H9 (cell line): Measurements from ENCODE around the gene TNFSF18. TPM values are rescaled to one million over a fixed set of nuclear protein-coding genes. Genes with fewer than 3 reads are reported as not detected.

Experiments
- DNase-seq: peaks from one replicate; pipeline ENCODE4 v3.0.0-alpha.2; 2017
- H2AFZ ChIP-seq: one replicate; pipeline ENCODE4 v1.6.1; 2013; ENCODE audit warnings: mild to moderate bottlenecking, low read length, control low read depth, moderate library complexity
- H2AK5ac ChIP-seq: 2 replicates; pipeline ENCODE4 v1.6.1; 2013; ENCODE audit warnings: low read length, control low read depth, mixed read lengths; ENCODE audit not compliant: insufficient read length
- H2BK120ac ChIP-seq: one replicate; pipeline ENCODE4 v1.6.1; 2013; ENCODE audit warnings: low read depth, mild to moderate bottlenecking, low read length, control low read depth, inconsistent platforms; ENCODE audit not compliant: poor library complexity, severe bottlenecking
- H2BK12ac ChIP-seq: 2 replicates; pipeline ENCODE4 v1.6.1; 2013; ENCODE audit warnings: low read length, control low read depth, mixed read lengths, low read depth; ENCODE audit not compliant: insufficient read length
- H2BK15ac ChIP-seq: 2 replicates; pipeline ENCODE4 v1.6.1; 2013; ENCODE audit warnings: low read depth, low read length, control low read depth
- H2BK20ac ChIP-seq: one replicate; pipeline ENCODE4 v1.6.1; 2013; ENCODE audit warnings: low read depth, mild to moderate bottlenecking, low read length, control low read depth, inconsistent platforms; ENCODE audit not compliant: poor library complexity, severe bottlenecking
- H2BK5ac ChIP-seq: 2 replicates; pipeline ENCODE4 v1.6.1; 2013; ENCODE audit warnings: low read length, control low read depth, mixed read lengths; ENCODE audit not compliant: insufficient read length
- H3K14ac ChIP-seq: 2 replicates; pipeline ENCODE4 v1.6.1; 2013; ENCODE audit warnings: low read length, control low read depth; ENCODE audit not compliant: insufficient read depth
- H3K18ac ChIP-seq: 2 replicates; pipeline ENCODE4 v1.6.1; 2013; ENCODE audit warnings: low read depth, mild to moderate bottlenecking, mixed read lengths, low read length, control low read depth; ENCODE audit not compliant: insufficient read length
- H3K23ac ChIP-seq: 2 replicates; pipeline ENCODE4 v1.6.1; 2013; ENCODE audit warnings: low read length, control low read depth, mixed read lengths, low read depth; ENCODE audit not compliant: insufficient read length
- H3K23me2 ChIP-seq: 2 replicates; pipeline ENCODE4 v1.6.1; 2013; ENCODE audit warnings: low read depth, mild to moderate bottlenecking, mixed read lengths, low read length, control low read depth; ENCODE audit not compliant: insufficient read length, poor library complexity, severe bottlenecking
- H3K27ac ChIP-seq: 2 replicates; pipeline ENCODE4 v1.5.1; 2013; ENCODE audit warnings: low read length, control low read depth, mixed read lengths, low read depth; ENCODE audit not compliant: insufficient read length
- H3K27me3 ChIP-seq: 2 replicates; pipeline ENCODE4 v1.6.1; 2013; ENCODE audit warnings: low read length, control low read depth, inconsistent platforms; ENCODE audit not compliant: insufficient read depth
- H3K4ac ChIP-seq: 2 replicates; pipeline ENCODE4 v1.6.1; 2013; ENCODE audit warnings: low read depth, mild to moderate bottlenecking, control low read depth, inconsistent platforms, low read length, moderate library complexity
- H3K4me1 ChIP-seq: 2 replicates; pipeline ENCODE4 v1.6.1; 2013; ENCODE audit warnings: low read length, control low read depth, inconsistent platforms; ENCODE audit not compliant: insufficient read depth
- H3K4me2 ChIP-seq: 2 replicates; pipeline ENCODE4 v1.6.1; 2013; ENCODE audit warnings: low read length, control low read depth, mixed read lengths; ENCODE audit not compliant: insufficient read length, insufficient read depth
- H3K56ac ChIP-seq: 2 replicates; pipeline ENCODE4 v1.6.1; 2013; ENCODE audit warnings: low read depth, mild to moderate bottlenecking, mixed read lengths, low read length, control low read depth; ENCODE audit not compliant: insufficient read length
- H3K79me1 ChIP-seq: 2 replicates; pipeline ENCODE4 v1.6.1; 2013; ENCODE audit warnings: low read depth, mild to moderate bottlenecking, moderate library complexity, low read length, control low read depth, inconsistent platforms; ENCODE audit not compliant: insufficient read depth, poor library complexity, severe bottlenecking
- H3K79me2 ChIP-seq: 2 replicates; pipeline ENCODE4 v1.6.1; 2013; ENCODE audit warnings: low read length, control low read depth, inconsistent platforms; ENCODE audit not compliant: insufficient read depth
- H3K9ac ChIP-seq: 2 replicates; pipeline ENCODE4 v1.6.1; 2013; ENCODE audit warnings: low read length, control low read depth, mixed read lengths; ENCODE audit not compliant: insufficient read length; ENCODE audit errors: extremely low read depth
- H3K9me3 ChIP-seq: one replicate; pipeline ENCODE4 v1.6.1; 2013; ENCODE audit warnings: low read depth, low read length, inconsistent platforms; ENCODE audit not compliant: control insufficient read depth
- H3T11ph ChIP-seq: one replicate; pipeline ENCODE4 v1.6.1; 2013; ENCODE audit warnings: mild to moderate bottlenecking, low read length, control low read depth, inconsistent platforms
- H4K20me1 ChIP-seq: one replicate; pipeline ENCODE4 v1.6.1; 2013; ENCODE audit not compliant: control insufficient read depth, insufficient read length, insufficient read depth
- H4K5ac ChIP-seq: 2 replicates; pipeline ENCODE4 v1.6.1; 2013; ENCODE audit warnings: low read depth, mild to moderate bottlenecking, mixed read lengths, low read length, control low read depth; ENCODE audit not compliant: insufficient read length
- H4K8ac ChIP-seq: replicated peaks from 2 replicates; pipeline ENCODE4 v1.6.1; 2013; ENCODE audit warnings: low read length, control low read depth, mixed read lengths, low read depth; ENCODE audit not compliant: insufficient read length
- H4K91ac ChIP-seq: 2 replicates; pipeline ENCODE4 v1.6.1; 2013; ENCODE audit warnings: low read depth, mild to moderate bottlenecking, moderate library complexity, mixed read lengths, low read length, control low read depth; ENCODE audit not compliant: insufficient read length
- H3K27ac Mint-ChIP-seq, 3 experiments: 2 replicates in 2 of 3; 3 replicates in 1 of 3; pipeline ENCODE4 v1.8.0; 2020 to 2021; ENCODE audit warnings: mixed read lengths in 3 of 3, mild to moderate bottlenecking in 1 of 3, moderate library complexity in 1 of 3
- H3K27me3 Mint-ChIP-seq: 2 replicates; pipeline ENCODE4 v1.8.0; 2021; ENCODE audit warnings: low read depth, mild to moderate bottlenecking, moderate library complexity, mixed read lengths
- H3K36me3 Mint-ChIP-seq, 3 experiments: 2 replicates in 2 of 3; 3 replicates in 1 of 3; pipeline ENCODE4 v1.8.0; 2020 to 2021; ENCODE audit warnings: low read depth in 3 of 3, mixed read lengths in 3 of 3; ENCODE audit not compliant: insufficient read depth in 1 of 3
- H3K4me1 Mint-ChIP-seq, 2 experiments: 2 replicates each; pipeline ENCODE4 v1.8.0; 2020; ENCODE audit warnings: mixed read lengths in 2 of 2
- H3K4me3 Mint-ChIP-seq, 2 experiments: 2 replicates in 1 of 2; 3 replicates in 1 of 2; pipeline ENCODE4 v1.8.0; 2020 to 2021; ENCODE audit warnings: mild to moderate bottlenecking in 2 of 2, mixed read lengths in 2 of 2, moderate library complexity in 1 of 2
- H3K9me3 Mint-ChIP-seq, 2 experiments: 2 replicates in 1 of 2; 3 replicates in 1 of 2; pipeline ENCODE4 v1.8.0; 2020; ENCODE audit warnings: mild to moderate bottlenecking in 2 of 2, mixed read lengths in 2 of 2, moderate library complexity in 1 of 2
- WGBS: extraction: QIAGEN DNeasy Blood & Tissue Kit; methylation state at CpG from one replicate; pipeline ENCODE4 v1.1.7; 2013; ENCODE audit warnings: missing lambda C conversion rate, low lambda C conversion rate, mixed read lengths; ENCODE audit not compliant: insufficient read length; ENCODE audit errors: extremely low coverage; 5-methylcytosine and 5-hydroxymethylcytosine counted together
- total RNA-seq: library from RNA; stranded (reverse); gene quantifications from 2 replicates; pipeline ENCODE4 v1.2.1, GENCODE V29; 2021
- TF ChIP-seq, protein P1 (sequence below): fragments of 200-600 bp; sonication (generic); conservative IDR thresholded peaks from 3 replicates; pipeline ENCODE4 v1.8.0; 2021; ENCODE audit warnings: antibody characterized with exemption, mild to moderate bottlenecking

The TNFSF18 gene
- total RNA-seq, 1 experiment from 2014 or later = not detected

DNA sequence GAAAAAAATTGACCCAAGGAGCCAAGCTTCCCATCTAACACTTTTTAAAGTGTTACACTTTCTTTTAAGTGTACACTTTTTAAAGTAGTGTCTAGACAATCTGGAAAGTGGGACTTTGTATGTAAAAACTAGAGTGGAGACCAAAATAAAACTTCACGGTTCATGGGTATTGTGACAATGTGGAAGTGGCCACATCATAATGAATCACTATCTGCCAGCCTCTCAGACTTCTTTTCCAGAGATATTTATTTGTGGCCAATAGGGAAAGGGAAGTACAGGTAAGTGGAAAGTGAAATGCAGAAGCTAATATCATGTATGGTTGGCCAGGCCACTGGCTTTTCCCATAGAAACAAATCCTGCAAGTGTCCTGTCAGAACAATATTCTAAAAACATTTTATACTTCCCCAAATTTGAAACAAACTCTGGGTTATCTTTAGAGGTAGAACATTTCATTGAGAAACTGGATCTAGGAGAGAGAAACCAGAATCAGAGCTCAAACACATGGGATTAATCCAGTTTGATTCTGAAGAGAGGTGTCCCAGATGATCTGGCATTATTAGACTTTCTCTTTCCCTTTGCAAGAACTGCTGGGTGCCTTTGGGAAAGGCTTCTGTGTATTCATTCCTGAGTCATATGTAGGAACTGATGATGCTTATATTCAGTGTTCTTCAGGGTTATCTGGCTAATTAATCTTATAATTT lies 2.0 kb downstream of the TNFSF18 start:
- Histone ChIP-seq H2BK20ac (no peak overlapping the region), H3K79me1 (no peaks in the 10 kb centered on the region), H4K8ac (no peak overlapping the region), H4K5ac (no peak overlapping the region), H3K4me1 (no peaks in the 10 kb centered on the region), H3K18ac (no peak overlapping the region), H4K91ac (no peak overlapping the region), H3K79me2 (no peaks in the 10 kb centered on the region), H3K14ac (no peak overlapping the region), H3K9ac (no peak overlapping the region), H2BK5ac (no peak overlapping the region), H3K23ac (no peak overlapping the region), H3T11ph (no peak overlapping the region), H3K27ac (no peak overlapping the region), H2AFZ (no peak overlapping the region), H2AK5ac (no peak overlapping the region), H3K4me2 (no peak overlapping the region), H3K56ac (no peak overlapping the region), H4K20me1 (no peaks in the 10 kb centered on the region), H3K4ac (no peak overlapping the region), H2BK15ac (no peak overlapping the region), H2BK12ac (no peak overlapping the region), H2BK120ac (no peak overlapping the region), H3K27me3 (no peaks in the 10 kb centered on the region), H3K23me2 (no peaks in the 10 kb centered on the region), H3K9me3 (no peaks in the 10 kb centered on the region)
- H3K36me3 Mint-ChIP-seq = no peaks in the 10 kb centered on the region
- H3K27me3 Mint-ChIP-seq = no peaks in the 10 kb centered on the region
- H3K27ac Mint-ChIP-seq = no peak overlapping the region
- DNase-seq = no peak
- no CpG with 5 or more reads among the region's 1 CpG for WGBS
- no peaks in the 10 kb centered on the region for H3K9me3 Mint-ChIP-seq
- no peak overlapping the region for H3K4me3 Mint-ChIP-seq
- TF ChIP-seq, protein P1, sequence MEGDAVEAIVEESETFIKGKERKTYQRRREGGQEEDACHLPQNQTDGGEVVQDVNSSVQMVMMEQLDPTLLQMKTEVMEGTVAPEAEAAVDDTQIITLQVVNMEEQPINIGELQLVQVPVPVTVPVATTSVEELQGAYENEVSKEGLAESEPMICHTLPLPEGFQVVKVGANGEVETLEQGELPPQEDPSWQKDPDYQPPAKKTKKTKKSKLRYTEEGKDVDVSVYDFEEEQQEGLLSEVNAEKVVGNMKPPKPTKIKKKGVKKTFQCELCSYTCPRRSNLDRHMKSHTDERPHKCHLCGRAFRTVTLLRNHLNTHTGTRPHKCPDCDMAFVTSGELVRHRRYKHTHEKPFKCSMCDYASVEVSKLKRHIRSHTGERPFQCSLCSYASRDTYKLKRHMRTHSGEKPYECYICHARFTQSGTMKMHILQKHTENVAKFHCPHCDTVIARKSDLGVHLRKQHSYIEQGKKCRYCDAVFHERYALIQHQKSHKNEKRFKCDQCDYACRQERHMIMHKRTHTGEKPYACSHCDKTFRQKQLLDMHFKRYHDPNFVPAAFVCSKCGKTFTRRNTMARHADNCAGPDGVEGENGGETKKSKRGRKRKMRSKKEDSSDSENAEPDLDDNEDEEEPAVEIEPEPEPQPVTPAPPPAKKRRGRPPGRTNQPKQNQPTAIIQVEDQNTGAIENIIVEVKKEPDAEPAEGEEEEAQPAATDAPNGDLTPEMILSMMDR = no peak
- no peaks in the 10 kb centered on the region for H3K4me1 Mint-ChIP-seq
